KMS-11 (cell line): ENCODE data around the gene PVALEF.
"Not testable (repeated sequence)": the region's sequence is repeated elsewhere in the genome, so short reads cannot be mapped to it uniquely, and the experiment has no call there.

Experiments used
- H2AFZ ChIP-seq: fragments of 200-600 bp; sonication (generic); 2 replicates; pipeline ENCODE4 v1.6.1; 2016; ENCODE audit warnings: antibody characterized with exemption, mixed run types, low read depth
- H3K27ac ChIP-seq: fragments of 200-600 bp; sonication (generic); 2 replicates; pipeline ENCODE4 v1.6.1; 2016; ENCODE audit warnings: mild to moderate bottlenecking, mixed run types
- H3K27me3 ChIP-seq: fragments of 200-600 bp; sonication (generic); 2 replicates; pipeline ENCODE4 v1.6.1; 2017; ENCODE audit warnings: mild to moderate bottlenecking, low read depth, mixed run types, moderate library complexity; ENCODE audit not compliant: insufficient read depth
- H3K36me3 ChIP-seq: fragments of 200-600 bp; sonication (generic); 2 replicates; pipeline ENCODE4 v1.6.1; 2017; ENCODE audit warnings: mild to moderate bottlenecking, mixed run types; ENCODE audit not compliant: insufficient read depth
- H3K4me1 ChIP-seq: fragments of 200-600 bp; sonication (generic); 2 replicates; pipeline ENCODE4 v1.6.1; 2016; ENCODE audit warnings: mild to moderate bottlenecking, low read depth, mixed run types; ENCODE audit not compliant: poor library complexity, severe bottlenecking
- H3K4me2 ChIP-seq: fragments of 200-600 bp; sonication (generic); 2 replicates; pipeline ENCODE4 v1.7.0; 2016; ENCODE audit warnings: mild to moderate bottlenecking, mixed run types
- H3K4me3 ChIP-seq: fragments of 200-600 bp; sonication (generic); IDR thresholded peaks from 2 replicates; pipeline ENCODE4 v1.6.1; 2017; ENCODE audit warnings: low read depth, low read length, mixed read lengths; ENCODE audit not compliant: insufficient read depth
- H3K79me2 ChIP-seq: fragments of 200-600 bp; sonication (generic); 2 replicates; pipeline ENCODE4 v1.6.1; 2016; ENCODE audit warnings: low read depth, mixed run types; ENCODE audit not compliant: insufficient read depth
- H3K9ac ChIP-seq: fragments of 200-600 bp; sonication (generic); 2 replicates; pipeline ENCODE4 v1.6.1; 2016; ENCODE audit warnings: mild to moderate bottlenecking, mixed run types
- H4K20me1 ChIP-seq: fragments of 200-600 bp; sonication (generic); 2 replicates; pipeline ENCODE4 v1.6.1; 2016; ENCODE audit warnings: mild to moderate bottlenecking, mixed run types; ENCODE audit not compliant: insufficient read depth
- CTCF ChIP-seq: fragments of 200-600 bp; sonication (generic); conservative IDR thresholded peaks from 2 replicates; pipeline ENCODE4 v1.6.1; 2017; ENCODE audit warnings: low read depth, mild to moderate bottlenecking, antibody characterized with exemption, low read length, moderate library complexity, mixed read lengths

PVALEF gene

DNA sequence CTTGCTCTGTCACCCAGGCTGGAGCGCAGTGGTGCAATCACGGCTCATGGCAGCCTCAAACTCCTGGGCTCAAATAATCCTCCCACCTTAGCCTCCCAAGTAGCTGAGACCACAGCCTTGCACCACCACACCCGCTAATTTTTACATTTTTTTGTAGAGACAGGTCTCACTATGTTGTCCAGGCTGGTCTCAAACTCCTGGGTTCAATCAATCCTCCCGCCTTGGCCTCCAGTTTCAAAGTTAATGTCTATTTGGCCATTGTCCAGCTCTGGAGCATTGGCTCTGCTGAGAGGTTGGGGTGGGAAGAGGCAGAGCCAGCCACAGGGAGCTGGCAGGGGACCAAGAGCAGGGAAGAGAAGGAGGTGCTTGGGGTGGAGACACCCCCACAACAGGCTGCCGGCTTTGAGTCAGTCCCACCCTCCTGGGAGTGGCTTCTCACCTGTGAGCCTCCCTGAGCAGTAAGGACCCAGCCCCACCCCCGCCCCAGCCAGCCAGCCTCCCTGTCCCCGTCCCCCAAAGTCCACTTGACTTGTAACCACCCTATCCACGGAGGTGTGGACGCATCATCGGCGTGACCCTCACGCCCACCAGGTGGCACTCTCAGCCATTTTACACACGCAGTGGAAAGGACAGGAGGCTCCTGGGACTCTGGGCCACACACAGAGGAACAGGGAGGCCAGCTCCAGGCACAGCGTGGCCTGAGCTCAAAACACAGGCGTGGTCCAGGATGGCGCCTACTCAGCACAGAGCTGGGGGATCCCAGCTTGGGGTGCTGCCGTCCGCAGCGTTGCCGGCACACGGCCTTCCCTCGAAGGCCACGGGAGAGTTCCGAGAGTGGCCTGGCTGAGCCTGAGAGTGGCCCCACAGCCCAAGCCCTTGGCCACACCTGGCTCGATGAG is 22.8 kb upstream of the PVALEF start:
- no peaks in the 10 kb centered on the region for H3K36me3 ChIP-seq
- no peak overlapping the region for H3K9ac ChIP-seq
- no peak overlapping the region for H2AFZ ChIP-seq
- no peaks in the 10 kb centered on the region for H4K20me1 ChIP-seq
- H3K4me3 ChIP-seq, result no peak overlapping the region
- H3K79me2 ChIP-seq, result no peaks in the 10 kb centered on the region
- peaks cover 6% of the 10 kb centered on the region for H3K4me1 ChIP-seq
- H3K27ac ChIP-seq, result no peak overlapping the region
- peaks cover 84% of the 10 kb centered on the region for H3K27me3 ChIP-seq
- peak; percentile 66 for TF ChIP-seq CTCF
- no peak overlapping the region for H3K4me2 ChIP-seq

DNA sequence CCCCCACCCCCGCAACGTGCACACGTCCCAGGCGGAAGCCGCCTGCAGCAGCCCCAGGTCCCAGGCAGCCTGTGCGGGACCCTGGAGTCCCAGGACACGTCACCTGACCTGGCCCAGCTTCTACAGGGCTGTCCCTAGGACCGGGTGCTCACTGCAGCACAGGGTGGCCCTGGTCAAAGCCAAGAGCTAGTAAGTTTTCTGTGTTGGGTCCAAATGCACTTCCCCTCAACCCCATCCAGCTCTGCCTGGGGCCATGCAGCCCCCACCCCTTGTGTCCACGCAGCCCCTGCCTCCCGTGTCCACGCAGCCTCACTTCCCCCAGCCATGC is 22.1 kb upstream of the PVALEF start:
- no peak for TF ChIP-seq CTCF
- Histone ChIP-seq H3K27me3 (peaks cover 90% of the 10 kb centered on the region), H2AFZ (no peak overlapping the region), H3K27ac (no peak overlapping the region), H3K9ac (no peak overlapping the region), H3K79me2 (no peaks in the 10 kb centered on the region), H3K4me1 (peaks cover 6% of the 10 kb centered on the region), H3K36me3 (no peaks in the 10 kb centered on the region), H4K20me1 (no peaks in the 10 kb centered on the region), H3K4me2 (no peak overlapping the region), H3K4me3 (no peak overlapping the region)

DNA sequence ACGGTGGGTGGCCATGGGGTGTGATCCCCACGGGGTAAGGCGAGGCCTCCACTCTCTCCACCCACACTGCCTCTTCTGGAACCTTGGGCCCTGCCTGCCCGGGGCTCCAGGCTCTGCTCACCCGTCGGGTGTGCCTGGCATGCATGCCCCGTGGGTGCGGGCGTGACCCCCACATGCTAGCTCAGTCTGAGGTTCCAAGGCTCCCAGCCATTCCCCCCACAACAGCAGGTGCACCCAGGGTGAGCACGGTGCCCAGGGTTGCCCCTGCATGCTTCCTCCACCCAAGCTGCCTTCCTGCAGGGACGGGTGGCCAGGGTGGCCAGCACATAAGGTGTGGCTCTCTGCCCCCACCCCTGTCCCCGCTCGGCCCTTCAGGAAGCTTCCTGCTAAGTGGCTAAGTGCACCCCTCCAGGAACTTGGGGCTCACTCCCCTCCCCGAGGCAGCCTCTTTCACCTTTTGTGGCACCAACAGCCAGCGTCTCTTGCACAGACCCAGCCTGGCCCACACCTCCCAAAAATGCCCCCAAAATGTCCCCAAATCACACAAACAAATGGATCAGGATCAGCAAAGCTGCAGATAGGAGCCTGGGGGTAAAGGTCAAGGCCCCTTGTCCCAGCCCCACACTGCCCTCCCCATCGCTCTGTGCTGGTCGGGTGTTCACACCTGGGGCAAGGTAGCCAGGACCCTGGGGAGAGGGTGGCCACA is 21.4 kb upstream of the PVALEF start:
- H3K4me1 ChIP-seq, result peaks cover 6% of the 10 kb centered on the region
- H3K4me3 ChIP-seq, result no peak overlapping the region
- no peak for TF ChIP-seq CTCF
- H3K27ac ChIP-seq, result no peak overlapping the region
- peaks cover 95% of the 10 kb centered on the region for H3K27me3 ChIP-seq
- H3K36me3 ChIP-seq, result no peaks in the 10 kb centered on the region
- H2AFZ ChIP-seq, result no peak overlapping the region
- no peak overlapping the region for H3K4me2 ChIP-seq
- no peaks in the 10 kb centered on the region for H3K79me2 ChIP-seq
- H4K20me1 ChIP-seq, result no peaks in the 10 kb centered on the region
- no peak overlapping the region for H3K9ac ChIP-seq

- no peak overlapping the region for H3K4me3 ChIP-seq
- no peak overlapping the region for H3K4me2 ChIP-seq
- H3K4me1 ChIP-seq, result peaks cover 6% of the 10 kb centered on the region
- no peak overlapping the region for H3K27ac ChIP-seq
- no peak for TF ChIP-seq CTCF
- H2AFZ ChIP-seq, result no peak overlapping the region
- no peaks in the 10 kb centered on the region for H3K36me3 ChIP-seq
- H3K9ac ChIP-seq, result no peak overlapping the region
- peaks cover 95% of the 10 kb centered on the region for H3K27me3 ChIP-seq
- H3K79me2 ChIP-seq, result no peaks in the 10 kb centered on the region
- no peaks in the 10 kb centered on the region for H4K20me1 ChIP-seq
Measured at GRCh38 chr17:81144423-81144781, 20.9 kb upstream of the PVALEF start.

GRCh38 chr17:81146208-81146607 is 19.1 kb upstream of the PVALEF start:
- not testable (repeated sequence) for H4K20me1 ChIP-seq, H3K4me1 ChIP-seq, H3K4me2 ChIP-seq, H3K27ac ChIP-seq, H3K9ac ChIP-seq, H2AFZ ChIP-seq, H3K4me3 ChIP-seq, H3K36me3 ChIP-seq, H3K79me2 ChIP-seq
- H3K27me3 ChIP-seq, result peaks cover 96% of the 10 kb centered on the region
